NT2/D1 (cell line): ENCODE data around the gene CPEB4.

Experiments
- DNase-seq: peaks from one replicate; pipeline ENCODE4 v3.0.0-alpha.2; 2011; ENCODE audit warnings: low read depth, low spot score
- H3K27me3 ChIP-seq: 2 replicates; pipeline ENCODE4 v1.6.0; 2011; ENCODE audit warnings: mild to moderate bottlenecking; ENCODE audit not compliant: insufficient read length, insufficient read depth
- H3K36me3 ChIP-seq: 2 replicates; pipeline ENCODE4 v1.6.1; 2011; ENCODE audit warnings: mild to moderate bottlenecking, low read length, mixed read lengths; ENCODE audit not compliant: insufficient read depth, insufficient read length
- H3K4me1 ChIP-seq: 2 replicates; pipeline ENCODE4 v1.5.1; 2011; ENCODE audit not compliant: insufficient read depth, insufficient read length
- H3K4me3 ChIP-seq: 2 replicates; pipeline ENCODE4 v1.5.1; 2011; ENCODE audit warnings: low read depth; ENCODE audit not compliant: insufficient read length
- H3K9ac ChIP-seq: 2 replicates; pipeline ENCODE4 v1.6.0; 2011; ENCODE audit warnings: low read depth; ENCODE audit not compliant: insufficient read length
- H3K9me3 ChIP-seq: 2 replicates; pipeline ENCODE4 v1.5.1; 2011; ENCODE audit warnings: mild to moderate bottlenecking, low read length; ENCODE audit not compliant: insufficient read depth
- SUZ12 ChIP-seq: IDR thresholded peaks from 2 replicates; pipeline ENCODE4 v1.6.1; 2011; ENCODE audit not compliant: insufficient read length, insufficient read depth; ENCODE audit errors: extremely low read depth
- YY1 ChIP-seq: IDR thresholded peaks from 2 replicates; pipeline ENCODE4 v1.6.1; 2011; ENCODE audit not compliant: insufficient read length, insufficient read depth
- ZNF274 ChIP-seq: IDR thresholded peaks from 2 replicates; pipeline ENCODE4 v1.6.1; 2011; ENCODE audit warnings: mild to moderate bottlenecking, low read depth, low read length

The CPEB4 gene

DNA sequence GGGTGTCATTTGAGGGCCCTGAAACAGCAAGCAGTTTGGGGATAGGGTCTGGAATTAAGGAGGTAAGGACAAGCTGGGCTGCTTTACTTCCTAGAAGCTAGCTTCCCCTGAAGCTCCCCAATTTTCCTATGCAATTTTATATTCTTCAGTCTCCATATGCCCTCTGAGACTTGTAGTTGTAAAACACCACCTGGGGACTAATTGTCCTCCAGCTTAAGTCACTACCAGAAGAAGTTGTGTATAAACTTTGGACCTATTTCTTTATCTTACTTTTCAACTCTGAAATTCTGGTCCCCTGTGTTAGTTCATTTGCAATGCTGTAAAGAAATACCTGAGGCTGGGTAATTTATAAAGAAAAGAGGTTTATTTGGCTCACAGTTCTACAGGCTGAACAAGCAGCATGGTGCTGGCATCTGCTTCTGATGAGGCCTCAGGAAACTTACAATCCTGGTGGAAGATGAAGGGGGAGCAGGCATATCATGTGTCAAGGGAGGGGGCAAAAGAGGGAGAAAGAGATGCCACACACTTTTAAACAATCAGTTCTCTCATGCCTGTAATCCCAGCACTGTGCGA, 41.1 kb upstream of the CPEB4 start:
- no peaks in the 10 kb centered on the region for H3K27me3 ChIP-seq
- no peak overlapping the region for H3K4me3 ChIP-seq
- H3K36me3 ChIP-seq = no peaks in the 10 kb centered on the region
- H3K9ac ChIP-seq = no peak overlapping the region
- peaks cover 18% of the 10 kb centered on the region; the same call in 1 of the 2 replicates for H3K9me3 ChIP-seq
- no peak for DNase-seq
- TF ChIP-seq SUZ12 = no peak
- no peak for TF ChIP-seq YY1
- no peak for TF ChIP-seq ZNF274
- no peaks in the 10 kb centered on the region for H3K4me1 ChIP-seq

DNA sequence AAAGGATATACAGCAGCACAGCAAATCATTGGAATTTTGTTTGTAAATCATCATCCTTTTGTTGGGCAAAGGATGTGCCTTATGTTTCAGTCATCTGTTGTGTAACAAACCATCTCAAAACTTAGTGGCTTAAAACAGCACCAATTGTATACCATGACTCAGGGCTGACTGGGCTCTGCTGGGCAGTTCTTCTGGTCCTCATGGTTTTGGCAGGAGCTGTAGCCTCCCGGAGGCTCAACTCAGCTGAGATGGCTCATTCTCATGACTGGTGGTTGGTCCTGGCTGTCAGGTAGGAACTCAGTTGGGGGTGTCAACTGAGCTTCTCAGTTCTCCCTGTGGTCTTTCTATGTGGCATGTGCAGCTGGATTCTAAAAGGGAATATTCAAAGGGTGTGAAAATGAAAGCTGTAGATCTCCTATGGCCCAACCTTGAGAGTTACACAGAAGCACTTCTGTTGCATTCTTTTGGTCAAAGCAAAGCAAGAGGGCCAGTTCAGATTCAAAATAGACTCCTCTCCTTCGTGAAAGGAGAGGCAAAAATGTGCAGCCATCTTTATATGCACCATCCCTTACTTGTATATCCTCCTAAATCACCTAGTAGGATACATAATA, 39.1 kb upstream of the CPEB4 start:
- Histone ChIP-seq H3K4me3 (no peak overlapping the region), H3K9me3 (peaks cover 18% of the 10 kb centered on the region; the same call in 1 of the 2 replicates), H3K4me1 (no peaks in the 10 kb centered on the region), H3K9ac (no peak overlapping the region), H3K27me3 (no peaks in the 10 kb centered on the region), H3K36me3 (no peaks in the 10 kb centered on the region)
- DNase-seq = no peak
- TF ChIP-seq SUZ12 (no peak), ZNF274 (no peak), YY1 (no peak)

GRCh38 chr5:173849908-173850307, 38.2 kb upstream of the CPEB4 start:
- Histone ChIP-seq H3K4me3 (no peak overlapping the region), H3K27me3 (no peaks in the 10 kb centered on the region), H3K9me3 (peaks cover 18% of the 10 kb centered on the region; the same call in 1 of the 2 replicates), H3K4me1 (no peaks in the 10 kb centered on the region), H3K36me3 (no peaks in the 10 kb centered on the region), H3K9ac (no peak overlapping the region)
- TF ChIP-seq YY1 (no peak), ZNF274 (no peak), SUZ12 (no peak)
- no peak for DNase-seq

DNA sequence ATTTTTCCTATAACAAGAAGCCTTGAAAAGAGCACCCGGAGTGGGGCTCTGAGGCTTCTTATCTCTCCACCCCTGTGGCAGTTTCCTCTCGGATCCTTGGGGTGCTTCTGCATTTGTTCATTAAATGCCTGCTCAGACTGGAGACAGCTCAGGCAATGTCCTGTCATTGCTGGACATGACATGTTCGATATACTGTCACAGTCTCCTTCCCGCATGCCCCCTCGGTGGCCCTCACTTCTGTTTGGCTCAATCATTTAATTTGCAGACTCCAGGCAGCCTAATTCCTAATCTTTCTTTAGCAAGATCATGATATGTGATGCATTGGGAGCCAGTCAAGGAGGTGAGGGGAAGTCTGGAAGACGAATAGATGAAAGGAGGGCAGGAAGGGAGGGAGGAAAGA, 37.5 kb upstream of the CPEB4 start:
- no peak for DNase-seq
- H3K9me3 ChIP-seq = peaks cover 18% of the 10 kb centered on the region; the same call in 1 of the 2 replicates
- no peaks in the 10 kb centered on the region for H3K4me1 ChIP-seq
- H3K9ac ChIP-seq = no peak overlapping the region
- H3K36me3 ChIP-seq = no peaks in the 10 kb centered on the region
- no peak for TF ChIP-seq SUZ12
- no peak for TF ChIP-seq YY1
- TF ChIP-seq ZNF274 = no peak
- H3K4me3 ChIP-seq = no peak overlapping the region
- no peaks in the 10 kb centered on the region for H3K27me3 ChIP-seq

DNA sequence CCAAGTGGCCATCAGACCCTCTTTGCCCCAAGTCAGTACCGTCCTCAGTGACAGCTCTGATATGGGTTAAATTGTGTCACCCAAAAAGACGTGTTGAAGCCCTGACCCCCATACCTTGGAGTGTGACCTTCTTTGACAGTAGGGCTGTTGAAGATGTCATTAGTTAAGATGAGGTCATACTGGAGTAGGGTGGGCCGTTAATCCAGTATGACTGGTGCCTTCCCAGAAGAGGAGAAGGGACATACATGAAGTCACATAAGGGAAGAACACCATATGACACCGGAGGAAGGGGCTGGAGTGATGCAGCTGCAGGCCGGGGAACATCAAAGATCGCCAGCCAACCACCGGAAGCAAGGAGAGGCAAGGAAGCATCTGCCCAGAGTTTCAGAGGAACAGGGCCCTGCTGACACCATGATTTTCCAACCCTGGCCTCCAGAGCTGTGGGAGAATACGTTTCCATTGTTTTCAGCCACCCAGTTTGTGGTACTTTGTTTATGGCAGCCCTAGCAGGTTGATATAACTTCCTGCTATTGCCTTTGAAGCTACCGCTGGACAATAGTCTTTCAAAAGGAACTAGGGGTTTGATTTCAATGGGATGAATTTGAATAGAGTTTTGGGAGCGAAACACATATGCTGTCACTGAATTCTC, 36.4 kb upstream of the CPEB4 start:
- TF ChIP-seq ZNF274 = no peak
- TF ChIP-seq SUZ12 = no peak
- TF ChIP-seq YY1 = no peak

DNA sequence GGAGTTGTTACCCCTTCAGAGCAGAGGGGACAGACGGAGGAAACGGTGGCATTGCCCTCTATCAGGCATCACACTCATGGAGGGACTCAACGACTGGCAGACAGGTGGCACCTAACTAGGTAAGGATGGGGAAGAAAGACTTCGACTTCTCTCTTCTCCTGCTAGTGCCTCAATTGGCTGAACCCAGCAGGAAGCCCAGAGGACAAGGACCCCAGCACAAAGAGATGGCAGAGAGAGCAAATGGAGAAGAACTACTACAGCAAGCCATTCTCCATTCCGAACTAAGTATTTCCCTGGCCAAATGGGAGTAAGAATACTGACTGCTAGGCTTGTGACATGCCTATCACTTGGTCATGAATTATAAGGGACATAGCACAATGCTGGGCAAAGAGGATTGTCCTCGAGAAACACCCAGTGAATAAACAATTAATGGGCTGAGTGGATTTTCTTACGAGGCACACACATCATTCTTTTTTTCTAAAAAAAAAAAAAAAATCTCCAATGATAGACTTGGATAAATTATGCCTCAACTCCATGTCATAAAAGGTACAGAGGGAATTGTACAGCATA, 35.3 kb upstream of the CPEB4 start:
- Histone ChIP-seq H3K27me3 (no peaks in the 10 kb centered on the region), H3K9me3 (peaks cover 9% of the 10 kb centered on the region; the same call in 1 of the 2 replicates), H3K4me1 (no peaks in the 10 kb centered on the region), H3K4me3 (no peak overlapping the region), H3K36me3 (no peaks in the 10 kb centered on the region), H3K9ac (no peak overlapping the region)
- DNase-seq = no peak
- no peak for TF ChIP-seq SUZ12
- no peak for TF ChIP-seq ZNF274
- no peak for TF ChIP-seq YY1

More for the DNA sequence above, 36.4 kb upstream of the CPEB4 start:
- DNase-seq = no peak
- Histone ChIP-seq H3K9me3 (peaks cover 18% of the 10 kb centered on the region; the same call in 1 of the 2 replicates), H3K4me3 (no peak overlapping the region), H3K27me3 (no peaks in the 10 kb centered on the region), H3K36me3 (no peaks in the 10 kb centered on the region), H3K9ac (no peak overlapping the region), H3K4me1 (no peaks in the 10 kb centered on the region)
